Activated CD8-positive, alpha-beta memory T cell treated with anti-CD3 and anti-CD28 coated beads for 24 hours (primary cell): ENCODE results near the gene SLX9.
"Not testable (repeated sequence)": the region's sequence is repeated elsewhere in the genome, so short reads cannot be mapped to it uniquely, and the experiment has no call there.

Experiments
- DNase-seq: peaks from one replicate; pipeline ENCODE4 v3.0.0-alpha.2; 2020

The SLX9 gene

DNA sequence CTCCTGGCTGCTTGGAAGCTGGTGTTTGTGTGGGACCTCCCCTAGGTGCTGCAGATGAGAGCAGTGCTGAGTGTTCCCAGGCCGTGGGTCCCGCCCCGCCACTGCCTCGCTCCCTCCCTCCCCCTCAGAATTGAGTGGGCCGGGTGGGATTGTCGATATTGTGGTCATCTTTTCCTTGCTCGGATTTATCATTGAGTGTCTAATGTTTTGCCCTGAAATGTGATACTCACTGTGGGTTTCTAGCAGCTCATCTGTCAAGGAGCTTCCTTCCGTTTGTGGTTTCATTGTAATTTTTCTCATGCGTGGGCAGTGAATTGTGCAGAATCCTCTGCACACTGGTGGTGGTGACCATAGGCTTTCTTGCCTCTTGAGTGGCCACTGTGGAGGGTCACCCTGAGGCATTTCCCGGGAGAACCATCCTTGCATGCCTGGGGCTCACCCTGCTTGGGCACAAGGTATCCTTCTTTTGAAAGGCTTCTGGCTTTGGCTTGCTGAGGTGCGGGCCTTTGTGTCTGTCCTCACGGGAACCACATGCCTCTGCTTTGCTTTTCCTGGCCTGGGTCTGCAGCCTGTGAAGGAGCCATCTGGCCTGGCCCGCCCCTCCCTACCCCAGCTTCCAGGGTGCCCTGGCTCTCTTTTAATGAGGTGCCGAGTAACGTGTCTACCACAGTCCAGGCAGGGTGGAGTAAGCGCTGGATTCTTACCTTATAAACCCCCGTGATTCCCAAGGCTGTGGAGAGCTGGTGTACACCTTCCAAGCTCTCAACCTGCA, 25.6 kb downstream of the SLX9 start:
- DNase-seq, result no peak

- no peak for DNase-seq
Measured at GRCh38 chr21:44966135-44967081, 26.6 kb downstream of the SLX9 start.

GRCh38 chr21:44967082-44968047, 27.5 kb downstream of the SLX9 start:
- no peak for DNase-seq

DNA sequence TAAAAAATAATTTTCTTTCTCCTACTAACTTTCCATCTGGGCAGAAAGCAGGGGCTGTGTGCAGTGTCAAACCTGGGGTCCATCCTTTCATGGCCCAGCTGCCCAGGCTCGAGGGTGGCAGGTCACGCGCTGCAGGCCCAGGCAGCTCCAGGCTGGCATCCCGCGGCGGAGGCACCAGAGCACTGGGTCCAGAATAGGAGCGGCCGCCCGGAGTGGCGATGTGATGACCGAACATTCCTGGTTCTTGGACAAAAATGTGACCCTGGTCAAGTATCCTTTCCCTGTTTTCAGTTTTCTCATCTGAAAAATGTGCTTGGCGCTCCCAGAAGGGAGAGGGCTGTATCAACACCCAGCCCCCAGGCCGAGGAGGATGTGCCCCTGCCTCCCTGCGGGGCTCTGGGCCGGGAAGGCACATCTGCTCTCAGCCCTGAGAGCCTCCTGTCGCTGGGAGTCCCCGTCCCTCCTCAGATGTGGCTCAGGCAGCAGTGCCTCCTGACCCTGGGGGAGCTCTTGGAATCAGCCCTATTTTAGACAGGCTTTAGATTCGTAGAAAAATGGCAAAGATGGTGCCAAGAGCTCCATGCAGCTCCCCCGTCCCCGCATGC, 29.3 kb downstream of the SLX9 start:
- DNase-seq, result no peak

DNA sequence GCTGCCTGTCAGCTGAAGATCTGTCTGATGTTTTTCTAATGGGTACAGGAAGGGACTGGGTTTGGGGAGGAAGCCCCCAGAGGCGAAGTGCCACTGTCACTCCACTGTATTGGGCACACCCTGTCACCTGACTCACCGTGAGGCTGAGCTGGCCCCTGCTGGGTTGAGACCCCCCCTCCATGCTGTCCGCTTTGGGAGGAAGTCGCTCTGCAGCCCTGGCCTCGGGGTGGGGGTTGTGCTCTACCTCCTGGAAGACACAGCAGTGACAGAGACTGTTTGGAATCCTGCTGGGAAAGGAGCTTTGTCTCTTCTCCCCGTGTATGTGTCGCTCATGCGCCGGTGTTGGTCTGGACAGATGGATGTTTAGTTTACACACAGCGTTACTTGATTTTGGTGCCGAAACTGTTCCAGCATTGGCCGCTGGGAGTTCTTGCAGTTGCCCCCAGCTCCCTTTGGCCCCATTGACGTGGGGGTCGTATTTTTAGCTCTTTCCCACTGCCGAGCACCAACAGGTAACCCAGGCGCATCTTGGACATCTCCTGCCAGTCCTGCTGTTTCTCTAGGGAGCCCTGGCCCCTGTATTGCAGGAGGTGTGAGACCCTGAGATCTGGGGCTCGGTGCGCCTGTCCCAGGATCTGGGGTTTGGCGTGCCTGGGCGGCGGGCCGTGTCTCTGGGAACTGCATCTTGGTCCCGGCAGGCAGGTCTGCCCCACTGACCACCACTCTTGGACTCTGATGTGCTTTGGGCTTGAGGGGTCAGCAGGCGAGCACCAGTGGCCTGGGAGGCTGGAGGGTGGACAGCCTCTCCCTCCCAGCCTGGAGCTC, 30.3 kb downstream of the SLX9 start:
- DNase-seq, result no peak

DNA sequence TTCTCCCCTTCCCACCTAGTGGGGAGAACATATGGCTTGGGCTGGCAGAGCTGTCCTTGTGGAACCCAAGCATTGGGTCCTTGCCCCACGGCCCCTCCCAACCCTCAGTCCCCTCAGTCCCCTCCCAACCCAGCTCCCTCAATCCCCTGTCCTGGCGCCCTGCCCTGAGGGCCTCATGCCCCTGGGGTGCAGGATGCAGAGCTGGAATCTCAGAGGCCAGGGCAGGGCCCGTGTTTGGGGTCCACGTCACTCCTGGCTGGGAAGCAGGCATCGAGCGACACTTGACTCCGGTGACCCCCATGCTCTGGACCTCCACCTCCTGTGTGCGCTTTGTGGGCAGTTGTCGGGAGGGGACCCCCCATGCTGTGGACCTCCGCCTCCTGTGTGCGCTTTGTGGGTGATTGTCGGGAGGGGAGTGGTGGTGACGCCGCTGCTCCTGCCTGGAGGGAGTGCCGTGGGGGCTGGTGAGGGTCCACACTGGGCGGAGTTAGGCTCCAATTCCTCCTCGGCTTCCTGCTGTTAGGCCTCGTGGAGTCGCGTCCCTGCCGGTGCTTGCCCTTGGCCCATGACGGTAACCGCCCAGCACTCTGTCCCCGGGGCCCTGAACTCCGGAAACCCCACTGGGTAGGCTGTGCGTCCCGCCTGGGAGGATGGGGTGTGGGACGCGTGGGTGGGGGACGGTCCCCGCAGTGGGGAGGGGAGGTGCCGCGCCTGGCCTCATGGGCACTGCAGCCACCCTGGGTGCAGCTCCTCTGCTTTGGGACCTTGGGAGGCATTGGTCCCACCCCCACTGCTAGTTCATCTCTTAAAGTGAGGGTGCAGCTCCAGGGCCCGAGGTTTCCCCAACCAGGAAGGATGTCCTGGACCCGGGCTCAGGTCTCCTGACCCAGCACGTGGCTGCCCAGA, 31.2 kb downstream of the SLX9 start:
- no peak for DNase-seq

- DNase-seq, result no peak
Measured at GRCh38 chr21:44971672-44971995, 31.8 kb downstream of the SLX9 start.

DNA sequence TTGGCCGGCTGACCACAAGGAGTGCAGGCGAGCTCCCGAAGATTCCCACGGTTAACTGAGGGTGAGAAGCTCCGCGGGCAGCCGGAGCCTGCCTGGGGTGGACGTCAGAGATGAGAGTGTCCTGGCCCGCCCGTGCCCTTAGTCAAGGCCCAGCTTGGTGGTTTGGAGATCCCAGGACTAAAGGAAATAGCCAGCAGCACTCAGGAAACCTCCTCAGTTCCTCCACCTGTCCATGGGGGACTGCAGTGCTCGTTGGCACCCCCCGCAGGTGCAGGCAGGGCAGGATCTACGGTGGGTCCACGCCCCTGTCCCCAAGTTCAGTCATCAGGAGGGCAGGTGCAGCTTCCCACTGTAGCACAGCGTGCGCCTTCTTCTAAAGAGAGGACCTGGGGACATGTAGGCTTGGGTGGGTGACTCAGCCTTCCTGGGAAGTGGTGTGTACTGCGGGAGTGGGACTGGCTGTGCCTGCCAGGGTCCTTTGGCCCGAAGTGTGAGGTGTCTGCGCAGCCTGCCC, 32.5 kb downstream of the SLX9 start:
- DNase-seq, result no peak

- DNase-seq, result no peak
Measured at GRCh38 chr21:44972821-44973220, 33.0 kb downstream of the SLX9 start.

DNA sequence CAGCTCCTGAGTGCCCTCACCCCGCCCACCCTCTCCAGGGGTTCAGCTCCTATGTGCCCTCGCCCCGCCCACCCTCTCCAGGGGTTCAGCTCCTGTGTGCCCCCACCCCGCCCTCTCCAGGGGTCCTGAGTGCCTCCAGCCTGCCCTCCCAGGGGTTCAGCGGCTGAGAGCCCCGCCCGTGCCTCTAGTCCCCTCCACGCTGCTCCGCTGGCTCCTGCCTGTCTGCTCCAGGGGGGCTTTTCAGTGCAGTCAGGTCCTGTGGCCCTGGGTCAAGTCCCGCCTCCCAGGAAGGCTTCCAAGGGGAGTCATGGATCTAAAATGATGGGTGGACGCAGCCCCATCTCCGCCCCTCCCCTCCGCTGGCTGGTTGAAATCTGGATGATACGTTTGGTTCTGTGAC, 33.8 kb downstream of the SLX9 start:
- no peak for DNase-seq

DNA sequence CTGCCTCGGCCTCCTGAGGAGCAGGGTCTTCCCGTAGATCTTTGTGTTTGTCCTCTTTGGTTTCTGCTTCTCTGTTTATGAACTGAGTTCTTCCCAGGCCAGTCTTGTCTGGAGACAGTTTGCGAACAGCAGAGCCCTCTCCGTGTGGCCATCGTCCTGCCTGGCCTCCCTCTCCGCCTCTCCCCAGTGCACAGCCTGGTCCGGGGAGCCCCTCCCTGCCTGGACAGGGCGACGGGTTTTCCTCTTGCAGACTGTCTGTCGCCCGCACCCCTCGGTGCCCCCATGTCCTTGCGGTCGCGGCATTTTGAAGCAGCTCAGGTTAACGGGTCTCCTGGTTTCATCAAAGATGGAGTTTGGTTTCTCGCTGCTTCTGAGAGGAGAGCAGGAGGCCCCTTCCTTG, 34.8 kb downstream of the SLX9 start:
- DNase-seq, result no peak

DNA sequence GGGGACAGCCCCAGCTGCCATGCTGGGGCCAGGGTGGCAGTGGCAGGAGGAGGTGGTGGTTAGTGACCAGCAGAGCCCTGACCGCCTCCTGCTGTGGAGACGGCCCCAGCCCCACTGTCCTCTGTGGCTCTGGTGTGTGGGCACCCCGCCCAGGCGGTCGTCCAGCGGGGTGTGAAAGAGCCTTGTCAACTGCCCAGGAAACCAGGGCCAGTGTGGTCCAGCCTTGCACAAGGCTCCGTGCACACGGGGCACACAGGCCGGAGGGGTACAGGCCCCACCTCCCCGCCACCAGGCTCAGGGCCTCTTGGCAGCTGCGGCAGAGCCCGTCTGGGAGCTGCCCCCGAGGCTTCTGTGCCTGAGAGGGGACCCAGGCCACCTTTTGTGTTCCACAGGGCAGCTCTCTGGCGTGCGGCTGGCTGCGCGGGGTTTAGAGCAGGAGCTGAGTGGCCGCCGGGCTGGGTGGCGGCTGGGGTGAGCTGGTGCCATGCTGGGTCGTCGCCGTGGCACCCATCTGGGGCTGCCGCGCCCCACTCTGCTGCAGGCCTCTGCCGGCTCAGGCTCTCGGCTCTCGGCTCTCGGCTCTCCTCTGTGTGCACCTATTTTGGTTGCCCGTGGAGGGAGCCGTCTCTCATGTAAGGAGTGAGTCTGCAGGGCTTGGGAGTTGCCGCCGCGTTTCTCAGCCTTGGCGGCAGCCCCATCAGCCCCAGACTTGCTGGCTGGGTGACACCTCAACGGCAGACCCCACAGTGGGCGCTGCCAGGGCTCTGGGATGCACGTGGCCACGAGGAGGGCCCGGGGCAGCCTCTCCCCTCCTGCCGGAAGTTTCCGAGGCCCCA, 36.1 kb downstream of the SLX9 start:
- DNase-seq, result no peak

DNA sequence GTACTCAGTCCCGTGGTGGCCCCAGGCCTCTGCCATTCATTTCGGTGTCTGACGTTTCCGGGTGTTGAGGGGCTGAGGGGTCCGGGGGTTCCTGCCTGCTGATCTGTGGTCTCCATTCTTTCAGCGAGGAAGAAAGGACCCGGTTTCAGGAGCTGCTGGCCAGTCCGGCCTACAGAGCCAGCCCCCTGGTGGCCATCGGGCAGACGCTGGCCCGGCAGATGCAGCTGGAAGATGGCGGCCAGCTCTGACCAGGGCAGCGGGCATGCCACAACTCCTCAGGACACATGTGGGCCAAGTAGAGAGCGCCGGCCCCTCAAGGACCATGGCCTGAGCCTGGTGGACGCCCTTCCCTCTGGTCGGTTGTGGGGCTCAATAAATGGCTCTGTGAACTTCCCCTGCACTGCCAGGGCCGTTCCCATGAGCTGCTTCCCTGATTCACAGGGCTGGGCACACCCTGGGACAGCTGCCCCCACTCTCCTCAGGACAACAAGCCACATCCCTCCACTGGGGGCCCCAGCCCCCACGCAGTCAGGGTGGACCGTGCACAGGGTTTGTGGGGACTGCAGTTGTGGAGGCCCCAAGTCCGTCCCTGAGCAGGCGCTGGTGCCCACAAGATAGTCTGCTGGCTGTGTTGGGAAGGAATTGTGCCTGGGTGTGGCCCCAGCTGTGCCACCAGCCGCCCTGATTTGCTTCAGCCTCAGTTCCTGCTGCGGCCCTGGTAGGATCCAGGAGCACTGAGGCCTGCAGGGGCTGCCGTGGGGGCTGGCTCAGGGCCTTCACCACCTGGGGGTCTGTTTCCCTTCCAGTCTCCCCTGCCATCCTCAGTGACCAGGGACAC, 36.9 kb downstream of the SLX9 start:
- not testable (repeated sequence) for DNase-seq

GRCh38 chr21:44977616-44978340, 37.9 kb downstream of the SLX9 start:
- DNase-seq, result no peak

GRCh38 chr21:44979687-44980561, 40.1 kb downstream of the SLX9 start:
- no peak for DNase-seq
